ENCODE data around the gene STARD7. TPM values are rescaled to one million over a fixed set of nuclear protein-coding genes. Genes with fewer than 3 reads are reported as not detected.

Gene STARD7
- total and polyA plus RNA-seq, 4 donors = 42.9 to 120 (median 59.7) TPM

DNA sequence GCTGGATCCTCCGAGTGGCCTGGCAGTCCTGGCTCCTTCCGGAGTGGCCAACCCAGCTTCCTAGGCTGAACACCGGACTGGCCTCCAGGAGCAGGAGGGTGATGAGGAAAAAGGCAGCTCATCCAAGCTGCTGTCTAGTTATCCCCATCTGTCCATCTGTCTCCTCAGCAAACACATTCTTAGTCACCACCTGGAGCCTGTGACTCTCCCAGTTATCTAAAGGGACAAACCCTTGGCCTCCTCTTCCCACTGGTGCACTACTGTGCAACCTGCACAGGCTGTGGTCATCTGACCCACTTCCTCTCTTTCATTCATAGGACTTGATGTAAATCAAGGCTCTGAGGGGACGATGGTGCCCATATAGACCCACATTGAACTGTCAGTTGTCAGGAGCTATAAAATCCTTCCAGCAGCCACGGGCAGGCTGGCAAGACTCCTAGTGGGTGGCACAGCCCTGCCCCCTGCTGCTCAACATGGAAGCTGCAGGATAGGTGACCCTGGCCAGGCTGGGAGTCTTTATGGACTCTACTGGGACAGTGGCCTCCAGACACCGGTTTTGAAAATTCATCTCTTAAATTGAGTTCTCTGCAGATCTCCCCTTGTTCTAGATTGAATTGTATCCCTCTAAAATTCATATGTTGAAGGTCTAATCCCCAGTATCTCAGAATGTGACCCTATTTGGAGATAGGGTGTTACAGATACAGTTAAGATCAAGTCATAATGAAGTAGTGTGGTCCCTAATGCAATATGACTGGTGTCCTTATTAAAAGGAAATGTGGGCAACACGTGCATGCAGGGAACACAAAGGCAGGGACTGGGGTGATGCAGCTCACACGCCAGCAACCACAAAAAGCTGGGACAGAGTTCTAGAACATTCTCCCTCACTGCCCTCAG is 34.1 kb downstream of the STARD7 start:
- Histone ChIP-seq H3K9me3 (ENCODE audit: control insufficient read depth in 4 of 4, low read length in 3 of 4) (no peaks in the 10 kb centered on the region), H3K4me1 (ENCODE audit: control insufficient read depth in 4 of 4, insufficient read depth in 4 of 4, low read length in 3 of 4) (no peaks in the 10 kb centered on the region), H3K27ac (ENCODE audit: low read depth in 1 of 2, low read length in 2 of 2) (no peak overlapping the region), H3K4me3 (ENCODE audit: low read depth in 1 of 3, low read length in 3 of 3) (no peak overlapping the region), H3K36me3 (ENCODE audit: control insufficient read depth in 4 of 4, insufficient read depth in 3 of 4, low read depth in 1 of 4, low read length in 3 of 4) (no peaks in the 10 kb centered on the region), H3K9ac (ENCODE audit: low read depth in 1 of 2, low read length in 2 of 2) (no peak overlapping the region), H3K27me3 (ENCODE audit: control insufficient read depth in 4 of 4, insufficient read depth in 4 of 4, low read length in 3 of 4) (no peaks in the 10 kb centered on the region)
- TF ChIP-seq CTCF (IDR thresholded peaks at IDR 0.05; ENCODE audit: low read depth, low read length, missing input control) (peak; percentile 89), RAD21 (IDR thresholded peaks at IDR 0.05) (peak; percentile 93 to 97)
- TF ChIP-seq, protein P1, sequence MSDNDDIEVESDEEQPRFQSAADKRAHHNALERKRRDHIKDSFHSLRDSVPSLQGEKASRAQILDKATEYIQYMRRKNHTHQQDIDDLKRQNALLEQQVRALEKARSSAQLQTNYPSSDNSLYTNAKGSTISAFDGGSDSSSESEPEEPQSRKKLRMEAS (IDR thresholded peaks at IDR 0.05) = no peak
- 51% methylated on average over 8 of the region's 8 CpGs for WGBS
- DNase-seq (ENCODE audit: low spot score) = peak; percentile 83

DNA sequence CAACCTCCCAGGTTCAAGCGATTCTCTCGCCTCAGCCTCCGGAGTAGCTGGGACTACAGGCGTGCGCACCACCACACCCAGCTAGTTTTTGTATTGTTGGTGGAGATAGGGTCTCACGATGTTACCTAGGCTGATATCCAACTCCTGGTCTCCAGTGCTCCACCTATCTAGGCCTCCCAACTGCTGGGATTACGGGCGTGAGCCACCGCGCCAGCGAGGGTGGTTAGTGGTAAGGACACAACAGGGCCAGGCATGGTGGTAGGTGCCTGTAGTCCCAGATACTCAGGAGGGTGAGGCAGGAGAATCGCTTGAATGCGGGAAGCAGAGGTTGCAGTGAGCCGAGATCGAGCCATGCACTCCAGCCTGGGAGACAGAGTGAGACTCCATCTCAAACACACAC is 36.8 kb downstream of the STARD7 start:
- Histone ChIP-seq H3K9ac (ENCODE audit: low read depth in 1 of 2, low read length in 2 of 2) (no peak overlapping the region), H3K4me1 (ENCODE audit: control insufficient read depth in 4 of 4, insufficient read depth in 4 of 4, low read length in 3 of 4) (no peaks in the 10 kb centered on the region), H3K4me3 (ENCODE audit: low read depth in 1 of 3, low read length in 3 of 3) (no peak overlapping the region), H3K27ac (ENCODE audit: low read depth in 1 of 2, low read length in 2 of 2) (no peak overlapping the region), H3K36me3 (ENCODE audit: control insufficient read depth in 4 of 4, insufficient read depth in 3 of 4, low read depth in 1 of 4, low read length in 3 of 4) (no peaks in the 10 kb centered on the region), H3K27me3 (ENCODE audit: control insufficient read depth in 4 of 4, insufficient read depth in 4 of 4, low read length in 3 of 4) (no peaks in the 10 kb centered on the region), H3K9me3 (ENCODE audit: control insufficient read depth in 4 of 4, low read length in 3 of 4) (no peaks in the 10 kb centered on the region)
- TF ChIP-seq SP1 (IDR thresholded peaks at IDR 0.05) = no peak
- TF ChIP-seq JUND (IDR thresholded peaks at IDR 0.05) = no peak
- no peak for TF ChIP-seq EGR1 (IDR thresholded peaks at IDR 0.05; ENCODE audit: low read depth in 2 of 2)
- TF ChIP-seq GABPA (IDR thresholded peaks at IDR 0.05 in 1 of 2, conservative IDR thresholded peaks at IDR 0.05 in 1 of 2) = no peak
- TF ChIP-seq, protein P2, sequence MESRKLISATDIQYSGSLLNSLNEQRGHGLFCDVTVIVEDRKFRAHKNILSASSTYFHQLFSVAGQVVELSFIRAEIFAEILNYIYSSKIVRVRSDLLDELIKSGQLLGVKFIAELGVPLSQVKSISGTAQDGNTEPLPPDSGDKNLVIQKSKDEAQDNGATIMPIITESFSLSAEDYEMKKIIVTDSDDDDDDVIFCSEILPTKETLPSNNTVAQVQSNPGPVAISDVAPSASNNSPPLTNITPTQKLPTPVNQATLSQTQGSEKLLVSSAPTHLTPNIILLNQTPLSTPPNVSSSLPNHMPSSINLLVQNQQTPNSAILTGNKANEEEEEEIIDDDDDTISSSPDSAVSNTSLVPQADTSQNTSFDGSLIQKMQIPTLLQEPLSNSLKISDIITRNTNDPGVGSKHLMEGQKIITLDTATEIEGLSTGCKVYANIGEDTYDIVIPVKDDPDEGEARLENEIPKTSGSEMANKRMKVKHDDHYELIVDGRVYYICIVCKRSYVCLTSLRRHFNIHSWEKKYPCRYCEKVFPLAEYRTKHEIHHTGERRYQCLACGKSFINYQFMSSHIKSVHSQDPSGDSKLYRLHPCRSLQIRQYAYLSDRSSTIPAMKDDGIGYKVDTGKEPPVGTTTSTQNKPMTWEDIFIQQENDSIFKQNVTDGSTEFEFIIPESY (IDR thresholded peaks at IDR 0.05) = no peak
- no peak for TF ChIP-seq FOXA1 (IDR thresholded peaks at IDR 0.05)
- no peak for DNase-seq (ENCODE audit: low spot score)
- 95% methylated on average over 15 of the region's 15 CpGs for WGBS

- Histone ChIP-seq H3K27ac (ENCODE audit: low read depth in 1 of 2, low read length in 2 of 2) (no peak overlapping the region), H3K36me3 (ENCODE audit: control insufficient read depth in 4 of 4, insufficient read depth in 3 of 4, low read depth in 1 of 4, low read length in 3 of 4) (no peaks in the 10 kb centered on the region), H3K9me3 (ENCODE audit: control insufficient read depth in 4 of 4, low read length in 3 of 4) (no peaks in the 10 kb centered on the region), H3K27me3 (ENCODE audit: control insufficient read depth in 4 of 4, insufficient read depth in 4 of 4, low read length in 3 of 4) (no peaks in the 10 kb centered on the region), H3K4me1 (ENCODE audit: control insufficient read depth in 4 of 4, insufficient read depth in 4 of 4, low read length in 3 of 4) (no peaks in the 10 kb centered on the region), H3K9ac (ENCODE audit: low read depth in 1 of 2, low read length in 2 of 2) (no peak overlapping the region), H3K4me3 (ENCODE audit: low read depth in 1 of 3, low read length in 3 of 3) (no peak overlapping the region)
- 99% methylated on average over 3 of the region's 3 CpGs for WGBS
- DNase-seq (ENCODE audit: low spot score) = no peak
- no peak for TF ChIP-seq FOXA1 (IDR thresholded peaks at IDR 0.05)
Measured at GRCh38 chr2:96170626-96171025, 38.0 kb downstream of the STARD7 start.

Measured in liver (tissue), 9 donors.